HG03520 (cell line): ENCODE results near the gene HBEGF.

Experiments used
- ATAC-seq: cut with Tn5 transposase; IDR thresholded peaks from one replicate; pipeline ENCODE4 v1.9.1; 2021; ENCODE audit warnings: mild to moderate bottlenecking, moderate library complexity; ENCODE audit not compliant: unreplicated experiment

HBEGF gene

GRCh38 chr5:140338336-140338735, 8.1 kb downstream of the HBEGF start:
- ATAC-seq: no peak

- ATAC-seq: no peak
Measured at GRCh38 chr5:140337880-140338279, 8.5 kb downstream of the HBEGF start.

GRCh38 chr5:140336388-140336787, 10.0 kb downstream of the HBEGF start:
- no peak for ATAC-seq

GRCh38 chr5:140331638-140332037, 14.8 kb downstream of the HBEGF start:
- no peak for ATAC-seq

- no peak for ATAC-seq
Measured at GRCh38 chr5:140329739-140330481, 16.5 kb downstream of the HBEGF start.

GRCh38 chr5:140328036-140328764, 18.2 kb downstream of the HBEGF start:
- ATAC-seq: no peak

- no peak for ATAC-seq
Measured at GRCh38 chr5:140327589-140327988, 18.8 kb downstream of the HBEGF start.

GRCh38 chr5:140325486-140325885, 20.9 kb downstream of the HBEGF start:
- no peak for ATAC-seq

GRCh38 chr5:140324617-140325241, 21.7 kb downstream of the HBEGF start:
- no peak for ATAC-seq

- no peak for ATAC-seq
Measured at GRCh38 chr5:140324041-140324600, 22.3 kb downstream of the HBEGF start.

- ATAC-seq: no peak
Measured at GRCh38 chr5:140322751-140323731, 23.4 kb downstream of the HBEGF start.

- ATAC-seq: no peak
Measured at GRCh38 chr5:140321796-140322195, 24.6 kb downstream of the HBEGF start.

GRCh38 chr5:140319833-140320232, 26.6 kb downstream of the HBEGF start:
- no peak for ATAC-seq

GRCh38 chr5:140318792-140319191, 27.6 kb downstream of the HBEGF start:
- ATAC-seq: no peak

GRCh38 chr5:140317859-140318258, 28.5 kb downstream of the HBEGF start:
- no peak for ATAC-seq

GRCh38 chr5:140312791-140313189, 33.6 kb downstream of the HBEGF start:
- no peak for ATAC-seq

- ATAC-seq: no peak
Measured at GRCh38 chr5:140312067-140312790, 34.2 kb downstream of the HBEGF start.

GRCh38 chr5:140311011-140311467, 35.4 kb downstream of the HBEGF start:
- no peak for ATAC-seq

- ATAC-seq: no peak
Measured at GRCh38 chr5:140310434-140310833, 36.0 kb downstream of the HBEGF start.
